Smooth muscle cell of the coronary artery (primary cell): ENCODE measurements around the gene UCN3. TPM values are rescaled to one million over a fixed set of nuclear protein-coding genes. Genes with fewer than 3 reads are reported as not detected.

Experiments used
- total RNA-seq: library from RNA; depleted of rRNA; stranded (reverse); fragments of >200 nt; gene quantifications from 2 replicates; pipeline ENCODE4 v1.2.3, GENCODE V29; 2014; ENCODE audit warnings: low replicate concordance

UCN3 gene, protein sequence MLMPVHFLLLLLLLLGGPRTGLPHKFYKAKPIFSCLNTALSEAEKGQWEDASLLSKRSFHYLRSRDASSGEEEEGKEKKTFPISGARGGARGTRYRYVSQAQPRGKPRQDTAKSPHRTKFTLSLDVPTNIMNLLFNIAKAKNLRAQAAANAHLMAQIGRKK
- total RNA-seq, result not detected in 2 replicates

DNA sequence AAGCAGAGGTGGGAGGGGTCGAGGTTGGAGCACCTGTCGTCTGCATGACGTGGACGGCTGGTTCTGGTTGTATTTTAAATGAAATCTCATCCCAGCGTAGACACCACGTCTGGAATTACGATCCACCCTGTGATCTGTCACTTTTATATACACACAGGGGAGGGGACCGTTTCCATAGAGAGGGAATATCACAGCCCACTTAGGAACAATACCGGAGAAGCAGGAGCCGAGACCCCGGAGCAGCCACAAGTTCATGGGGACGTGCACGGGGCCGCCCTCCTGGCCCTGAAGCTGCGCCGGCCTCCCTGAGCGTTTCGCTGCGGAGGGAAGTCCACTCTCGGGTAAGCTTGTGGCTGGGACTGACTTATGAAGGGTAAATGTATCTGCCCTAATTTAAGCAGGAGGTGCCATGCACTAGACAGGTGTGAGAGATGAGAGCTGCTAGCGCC is at the start of gene UCN3:
UCN3 (plus strand) TSS at position 77 of the 449 bp plus-strand sequence. CDS start 8,755 bp downstream, outside the sequence.

DNA sequence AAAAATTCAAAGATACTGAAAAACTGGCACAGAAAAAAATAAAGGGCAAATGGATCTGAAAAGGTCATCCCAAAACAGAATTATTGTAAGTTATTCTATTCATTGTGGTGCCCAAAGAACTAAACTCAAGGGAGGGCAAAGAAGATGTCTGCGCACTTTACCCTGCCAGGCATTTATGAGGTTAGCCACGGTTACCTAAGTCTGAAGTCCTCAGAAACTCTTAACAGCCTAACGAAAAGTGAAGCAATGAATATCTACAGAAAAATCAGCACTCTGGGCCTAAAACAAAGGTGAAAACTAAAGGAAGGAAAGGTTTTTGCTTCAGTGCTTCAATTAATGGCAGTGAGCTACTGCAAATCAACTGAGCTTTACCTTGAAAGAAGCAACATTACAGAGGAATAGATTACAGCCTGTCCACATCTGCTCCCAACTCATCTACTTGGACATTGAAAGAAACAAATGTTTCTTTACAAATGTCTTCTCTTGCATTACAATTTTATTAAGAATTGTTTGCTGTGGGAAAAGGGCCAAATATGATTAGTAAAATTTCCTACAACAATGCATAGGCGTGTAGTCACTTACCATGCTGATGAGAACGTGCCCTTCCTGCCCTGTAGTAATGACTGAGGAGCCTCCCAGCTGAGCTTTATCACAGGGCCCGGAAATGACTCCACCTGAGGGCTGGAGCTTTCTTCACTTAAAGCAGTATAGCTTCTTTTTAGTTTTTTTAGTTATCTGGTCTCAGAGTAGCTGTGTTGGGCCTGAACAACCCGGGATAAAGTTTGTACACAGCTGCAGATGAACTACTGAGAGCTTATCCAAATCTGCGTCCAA is 39.7 kb downstream of the UCN3 start, which contains the start of gene TUBAL3:
TUBAL3 (minus strand) TSS at position 621 of the 834 bp plus-strand sequence; CDS start at position 585, 36 bp downstream.

DNA sequence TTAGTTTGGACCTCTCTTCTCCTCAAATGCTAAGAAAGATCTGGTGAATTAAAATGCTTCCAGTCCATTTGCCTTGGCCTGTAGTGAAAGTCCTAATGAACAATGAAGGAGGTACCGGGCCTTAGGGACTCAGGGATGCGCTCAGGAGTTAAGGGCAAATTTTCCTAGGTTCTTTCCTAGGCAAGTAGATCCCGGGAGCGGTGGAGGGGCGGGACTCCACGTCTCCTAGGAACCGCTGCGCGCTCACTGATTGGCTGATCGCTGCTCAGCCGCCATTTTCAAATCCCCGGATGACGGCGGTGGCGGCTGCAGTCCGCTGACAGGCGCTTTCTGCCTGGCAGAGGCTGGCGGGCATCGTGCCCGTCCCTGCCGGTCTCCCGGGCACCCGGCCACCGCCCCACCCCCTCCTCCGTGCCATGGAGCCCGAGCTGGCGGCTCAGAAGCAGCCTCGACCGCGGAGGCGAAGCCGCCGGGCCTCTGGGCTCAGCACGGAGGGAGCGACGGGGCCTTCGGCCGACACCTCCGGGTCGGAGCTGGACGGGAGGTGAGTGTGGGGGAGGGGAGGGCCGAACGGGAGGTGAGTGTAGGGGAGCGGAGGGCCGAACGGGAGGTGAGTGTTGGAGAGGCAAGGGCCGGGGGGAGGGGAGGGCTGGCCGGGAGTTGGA is 47.6 kb downstream of the UCN3 start, which contains the start of gene NET1:
NET1 (plus strand) TSS at position 281 of the 665 bp plus-strand sequence; CDS start at position 417, 136 bp downstream.

Other genes starting within 250 kb of the UCN3 start
- not detected in 2 replicates for gene AKR1C8, start 179.8 kb upstream of the UCN3 start, total RNA-seq
- not detected in 2 replicates for gene AKR1C4, start 168.1 kb upstream of the UCN3 start, total RNA-seq
- gene TUBAL3, start 39.9 kb downstream of the UCN3 start, total RNA-seq, result not detected in 2 replicates
- 19.2 and 30.7 TPM in 2 replicates for gene NET1, start 47.6 kb downstream of the UCN3 start, total RNA-seq
- not detected in 2 replicates for gene CALML5, start 134.6 kb downstream of the UCN3 start, total RNA-seq
- not detected in 2 replicates for gene CALML3, start 160.0 kb downstream of the UCN3 start, total RNA-seq